ENCODE results near the gene ACSL1.

ACSL1 gene

DNA sequence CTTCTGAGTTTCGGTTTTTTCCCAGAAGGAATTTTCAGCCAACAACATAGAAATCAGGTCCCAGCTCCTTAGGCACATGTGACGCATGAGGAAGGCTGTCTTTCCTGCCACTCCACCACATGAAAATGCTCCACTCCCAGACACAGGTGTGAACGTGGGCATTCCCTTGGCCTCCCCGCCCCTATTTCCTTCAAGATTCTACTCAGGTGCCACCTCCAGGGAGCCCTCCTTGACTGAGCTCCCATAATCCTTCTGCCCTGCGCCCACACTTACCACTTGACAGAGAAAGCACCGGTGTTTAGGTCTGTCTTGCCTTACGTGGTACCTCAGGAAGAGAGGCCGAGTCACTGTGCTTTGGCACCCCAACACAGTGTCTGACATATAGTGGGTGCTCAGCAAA is 47.4 kb downstream of the ACSL1 start:
- no peak for DNase-seq
- Histone ChIP-seq H3K4me3 (ENCODE audit: insufficient read depth, low read depth, low read length, poor library complexity, severe bottlenecking) (no peak overlapping the region), H3K9me3 (ENCODE audit: control insufficient read depth, low read length) (no peaks in the 10 kb centered on the region), H3K27ac (ENCODE audit: insufficient read depth, low read length, poor library complexity, severe bottlenecking) (no peak overlapping the region), H3K36me3 (ENCODE audit: control insufficient read depth, insufficient read depth, low read length) (peaks cover 5% of the 10 kb centered on the region), H3K27me3 (replicated peaks; ENCODE audit: control insufficient read depth, insufficient read depth, low read length, poor library complexity, severe bottlenecking) (no peaks in the 10 kb centered on the region), H3K4me1 (ENCODE audit: control insufficient read depth, insufficient read depth, low read length, poor library complexity, severe bottlenecking) (no peaks in the 10 kb centered on the region)

DNA sequence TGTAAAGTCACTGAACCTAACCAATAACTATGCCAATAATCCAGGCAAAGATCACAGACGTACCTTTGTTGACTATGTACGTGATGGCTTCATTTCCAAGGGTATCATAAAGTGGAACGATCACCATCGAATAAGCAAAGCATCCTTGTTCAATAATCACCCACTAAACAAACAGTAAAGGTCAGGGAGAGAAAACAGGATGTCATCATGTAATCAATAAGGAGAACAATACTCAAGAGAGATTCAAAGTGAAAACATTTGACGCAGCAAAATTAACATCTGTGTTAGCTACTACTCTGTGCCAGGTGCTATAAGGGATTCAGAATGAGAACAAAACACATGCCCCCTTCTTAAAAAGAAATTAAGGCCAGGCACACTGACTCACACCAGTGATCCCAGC is 48.9 kb downstream of the ACSL1 start:
- no peak overlapping the region for H3K27ac ChIP-seq (ENCODE audit: insufficient read depth, low read length, poor library complexity, severe bottlenecking)
- H3K27me3 ChIP-seq (replicated peaks; ENCODE audit: control insufficient read depth, insufficient read depth, low read length, poor library complexity, severe bottlenecking): no peaks in the 10 kb centered on the region
- no peaks in the 10 kb centered on the region for H3K9me3 ChIP-seq (ENCODE audit: control insufficient read depth, low read length)
- DNase-seq: no peak
- peaks cover 9% of the 10 kb centered on the region for H3K36me3 ChIP-seq (ENCODE audit: control insufficient read depth, insufficient read depth, low read length)
- no peaks in the 10 kb centered on the region for H3K4me1 ChIP-seq (ENCODE audit: control insufficient read depth, insufficient read depth, low read length, poor library complexity, severe bottlenecking)
- no peak overlapping the region for H3K4me3 ChIP-seq (ENCODE audit: insufficient read depth, low read depth, low read length, poor library complexity, severe bottlenecking)

DNA sequence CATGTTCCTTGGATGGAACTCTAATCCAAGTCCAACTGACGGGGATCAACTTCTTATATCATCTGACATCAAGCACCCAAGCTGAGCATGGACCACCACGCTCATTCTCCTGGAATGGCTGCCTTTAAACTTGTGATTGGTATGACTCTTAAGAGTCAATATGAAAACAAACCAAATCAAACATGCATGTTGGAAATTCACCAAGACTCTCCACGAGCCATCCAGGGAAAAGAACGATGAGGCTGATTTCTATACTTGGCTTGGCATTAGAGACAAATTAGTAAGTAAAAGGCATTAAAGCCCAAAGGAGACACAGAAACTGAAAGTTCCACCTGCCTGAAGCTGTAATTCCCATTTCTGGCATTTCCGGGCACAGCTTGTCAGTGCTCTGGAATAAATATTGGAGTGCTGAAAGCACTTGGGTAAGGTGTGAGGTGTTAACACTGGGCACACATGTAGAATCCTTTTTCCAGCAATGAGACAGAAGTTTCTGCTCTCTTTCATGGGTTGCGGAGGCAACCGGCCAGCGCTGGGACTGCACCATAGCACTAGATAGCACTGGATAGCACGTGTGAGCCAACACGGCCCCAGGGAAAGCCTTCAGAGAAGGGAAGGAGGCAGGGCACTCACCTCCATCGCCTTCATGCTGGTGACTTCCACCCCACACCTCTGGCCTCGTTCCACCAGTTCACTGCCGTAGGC is 49.8 kb downstream of the ACSL1 start:
- no peaks in the 10 kb centered on the region for H3K9me3 ChIP-seq (ENCODE audit: control insufficient read depth, low read length)
- no peak overlapping the region for H3K27ac ChIP-seq (ENCODE audit: insufficient read depth, low read length, poor library complexity, severe bottlenecking)
- H3K4me1 ChIP-seq (ENCODE audit: control insufficient read depth, insufficient read depth, low read length, poor library complexity, severe bottlenecking): no peaks in the 10 kb centered on the region
- no peak for DNase-seq
- H3K4me3 ChIP-seq (ENCODE audit: insufficient read depth, low read depth, low read length, poor library complexity, severe bottlenecking): no peak overlapping the region
- peaks cover 9% of the 10 kb centered on the region for H3K36me3 ChIP-seq (ENCODE audit: control insufficient read depth, insufficient read depth, low read length)
- no peaks in the 10 kb centered on the region for H3K27me3 ChIP-seq (replicated peaks; ENCODE audit: control insufficient read depth, insufficient read depth, low read length, poor library complexity, severe bottlenecking)

DNA sequence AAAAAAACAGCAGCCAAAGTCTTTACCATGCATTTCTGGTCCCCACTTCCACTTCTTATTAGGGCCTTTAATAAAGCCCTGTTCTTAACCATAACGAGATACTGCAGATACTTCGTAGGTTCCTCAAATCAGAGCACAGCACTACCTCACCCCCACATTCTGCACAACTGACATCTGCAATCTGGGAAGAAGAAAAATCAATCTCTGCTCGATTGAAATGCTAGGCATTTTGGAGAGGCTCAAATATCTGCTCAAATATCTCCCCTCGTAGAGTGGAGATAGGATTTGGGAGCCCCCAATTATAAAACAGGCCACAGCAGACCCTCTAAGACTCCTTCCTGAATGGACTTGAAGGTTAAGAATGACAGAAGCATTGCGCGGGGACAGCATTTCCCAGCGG is 51.6 kb downstream of the ACSL1 start:
- Histone ChIP-seq H3K27me3 (replicated peaks; ENCODE audit: control insufficient read depth, insufficient read depth, low read length, poor library complexity, severe bottlenecking) (no peaks in the 10 kb centered on the region), H3K9me3 (ENCODE audit: control insufficient read depth, low read length) (no peaks in the 10 kb centered on the region), H3K4me1 (ENCODE audit: control insufficient read depth, insufficient read depth, low read length, poor library complexity, severe bottlenecking) (no peaks in the 10 kb centered on the region), H3K4me3 (ENCODE audit: insufficient read depth, low read depth, low read length, poor library complexity, severe bottlenecking) (no peak overlapping the region), H3K27ac (ENCODE audit: insufficient read depth, low read length, poor library complexity, severe bottlenecking) (no peak overlapping the region), H3K36me3 (ENCODE audit: control insufficient read depth, insufficient read depth, low read length) (peaks cover 9% of the 10 kb centered on the region)
- DNase-seq: no peak

DNA sequence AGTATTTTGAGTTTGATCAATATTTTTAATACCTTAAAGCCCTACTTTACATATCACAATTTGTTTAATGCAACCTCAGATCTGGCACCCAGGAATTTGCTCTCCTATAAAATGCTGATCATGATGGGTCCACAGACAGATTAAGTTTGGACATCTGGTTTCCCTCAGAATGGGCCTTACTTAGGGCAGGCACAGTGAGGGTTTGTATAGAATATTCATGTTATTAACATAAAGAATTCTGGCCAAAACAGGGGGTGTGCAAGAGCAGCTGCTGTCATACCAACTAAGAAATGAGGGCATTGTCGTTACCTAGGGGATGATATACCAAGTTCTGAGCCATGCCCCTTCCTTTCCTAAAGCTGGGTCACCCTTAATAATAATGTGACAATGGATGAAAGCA is 54.4 kb downstream of the ACSL1 start:
- H3K9me3 ChIP-seq (ENCODE audit: control insufficient read depth, low read length): no peaks in the 10 kb centered on the region
- no peaks in the 10 kb centered on the region for H3K4me1 ChIP-seq (ENCODE audit: control insufficient read depth, insufficient read depth, low read length, poor library complexity, severe bottlenecking)
- DNase-seq: no peak
- H3K4me3 ChIP-seq (ENCODE audit: insufficient read depth, low read depth, low read length, poor library complexity, severe bottlenecking): no peak overlapping the region
- H3K36me3 ChIP-seq (ENCODE audit: control insufficient read depth, insufficient read depth, low read length): peaks cover 12% of the 10 kb centered on the region
- H3K27ac ChIP-seq (ENCODE audit: insufficient read depth, low read length, poor library complexity, severe bottlenecking): no peak overlapping the region
- H3K27me3 ChIP-seq (replicated peaks; ENCODE audit: control insufficient read depth, insufficient read depth, low read length, poor library complexity, severe bottlenecking): no peaks in the 10 kb centered on the region

DNA sequence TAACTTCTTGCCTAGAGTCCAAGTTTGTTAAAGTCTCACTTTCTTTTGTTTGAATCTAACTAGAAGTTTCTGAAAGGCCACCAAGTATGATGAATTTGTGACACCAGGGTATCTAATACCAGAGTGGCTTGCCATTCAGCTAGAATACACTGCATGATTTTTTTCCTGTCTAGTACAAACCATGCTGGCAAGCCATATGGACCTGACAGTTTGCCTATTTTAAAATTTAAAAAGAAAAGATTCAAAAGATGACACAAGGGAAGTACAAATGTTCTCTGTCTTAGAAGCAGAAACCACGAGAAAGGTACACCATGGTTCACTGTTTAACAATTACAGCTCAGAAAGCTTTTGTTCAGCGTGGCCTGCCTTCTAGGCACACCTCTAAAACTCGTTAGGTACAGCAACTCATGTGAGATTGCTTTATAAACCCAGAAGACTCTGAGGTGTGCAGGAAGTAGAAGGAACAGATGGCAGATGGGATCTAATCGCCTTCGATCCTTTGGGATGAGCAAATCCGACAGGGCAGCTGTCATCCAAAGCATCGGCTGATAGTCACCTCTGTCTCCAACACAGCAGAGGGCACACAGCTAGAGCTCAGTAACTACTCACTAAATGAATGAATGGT is 56.5 kb downstream of the ACSL1 start:
- Histone ChIP-seq H3K4me1 (ENCODE audit: control insufficient read depth, insufficient read depth, low read length, poor library complexity, severe bottlenecking) (no peaks in the 10 kb centered on the region), H3K27me3 (replicated peaks; ENCODE audit: control insufficient read depth, insufficient read depth, low read length, poor library complexity, severe bottlenecking) (no peaks in the 10 kb centered on the region), H3K27ac (ENCODE audit: insufficient read depth, low read length, poor library complexity, severe bottlenecking) (no peak overlapping the region), H3K36me3 (ENCODE audit: control insufficient read depth, insufficient read depth, low read length) (peaks cover 15% of the 10 kb centered on the region), H3K9me3 (ENCODE audit: control insufficient read depth, low read length) (no peaks in the 10 kb centered on the region), H3K4me3 (ENCODE audit: insufficient read depth, low read depth, low read length, poor library complexity, severe bottlenecking) (no peak overlapping the region)
- DNase-seq: no peak

DNA sequence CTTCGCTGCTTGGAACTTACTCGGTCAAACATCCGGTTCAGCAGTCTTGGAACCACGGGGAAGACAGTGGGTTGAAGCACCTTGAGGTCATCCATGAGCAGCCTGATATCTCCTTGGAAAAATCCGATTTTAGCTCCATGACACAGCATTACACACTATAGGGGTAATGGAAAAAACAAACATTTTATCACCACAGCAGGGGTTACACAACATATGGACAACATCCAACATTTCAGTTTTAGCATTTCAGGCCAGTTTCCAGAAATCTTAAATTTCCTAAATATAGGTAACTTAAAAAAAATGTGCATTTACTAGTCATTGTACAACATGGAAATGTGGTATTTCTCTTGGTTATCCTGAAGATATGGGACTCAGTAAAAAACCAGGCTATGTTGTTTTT is 57.5 kb downstream of the ACSL1 start:
- H3K4me1 ChIP-seq (ENCODE audit: control insufficient read depth, insufficient read depth, low read length, poor library complexity, severe bottlenecking): no peaks in the 10 kb centered on the region
- DNase-seq: no peak
- H3K27me3 ChIP-seq (replicated peaks; ENCODE audit: control insufficient read depth, insufficient read depth, low read length, poor library complexity, severe bottlenecking): no peaks in the 10 kb centered on the region
- H3K4me3 ChIP-seq (ENCODE audit: insufficient read depth, low read depth, low read length, poor library complexity, severe bottlenecking): no peak overlapping the region
- H3K9me3 ChIP-seq (ENCODE audit: control insufficient read depth, low read length): no peaks in the 10 kb centered on the region
- peaks cover 11% of the 10 kb centered on the region for H3K36me3 ChIP-seq (ENCODE audit: control insufficient read depth, insufficient read depth, low read length)
- no peak overlapping the region for H3K27ac ChIP-seq (ENCODE audit: insufficient read depth, low read length, poor library complexity, severe bottlenecking)

DNA sequence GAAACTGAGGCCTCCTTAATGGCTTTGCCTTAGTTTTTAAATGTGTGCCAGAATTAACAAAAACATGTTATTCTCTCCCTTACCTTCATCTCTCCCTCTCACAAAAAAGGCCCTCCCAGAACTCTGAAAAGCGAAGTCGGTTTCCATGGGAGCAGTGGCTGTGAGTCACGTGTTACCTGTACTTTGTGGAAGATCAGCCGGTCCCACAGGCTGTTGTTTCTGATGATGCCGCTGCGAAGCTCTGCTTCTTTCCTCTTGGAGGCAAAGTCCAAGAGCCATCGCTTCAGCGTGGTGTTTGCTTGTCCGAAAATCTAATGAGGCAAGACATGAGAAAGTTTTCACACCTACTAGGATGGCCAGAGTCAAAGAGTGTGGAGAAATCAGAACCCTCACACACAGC is 59.3 kb downstream of the ACSL1 start:
- DNase-seq: no peak
- Histone ChIP-seq H3K27me3 (replicated peaks; ENCODE audit: control insufficient read depth, insufficient read depth, low read length, poor library complexity, severe bottlenecking) (no peaks in the 10 kb centered on the region), H3K4me3 (ENCODE audit: insufficient read depth, low read depth, low read length, poor library complexity, severe bottlenecking) (no peak overlapping the region), H3K4me1 (ENCODE audit: control insufficient read depth, insufficient read depth, low read length, poor library complexity, severe bottlenecking) (no peaks in the 10 kb centered on the region), H3K36me3 (ENCODE audit: control insufficient read depth, insufficient read depth, low read length) (peaks cover 7% of the 10 kb centered on the region), H3K27ac (ENCODE audit: insufficient read depth, low read length, poor library complexity, severe bottlenecking) (no peak overlapping the region), H3K9me3 (ENCODE audit: control insufficient read depth, low read length) (no peaks in the 10 kb centered on the region)

DNA sequence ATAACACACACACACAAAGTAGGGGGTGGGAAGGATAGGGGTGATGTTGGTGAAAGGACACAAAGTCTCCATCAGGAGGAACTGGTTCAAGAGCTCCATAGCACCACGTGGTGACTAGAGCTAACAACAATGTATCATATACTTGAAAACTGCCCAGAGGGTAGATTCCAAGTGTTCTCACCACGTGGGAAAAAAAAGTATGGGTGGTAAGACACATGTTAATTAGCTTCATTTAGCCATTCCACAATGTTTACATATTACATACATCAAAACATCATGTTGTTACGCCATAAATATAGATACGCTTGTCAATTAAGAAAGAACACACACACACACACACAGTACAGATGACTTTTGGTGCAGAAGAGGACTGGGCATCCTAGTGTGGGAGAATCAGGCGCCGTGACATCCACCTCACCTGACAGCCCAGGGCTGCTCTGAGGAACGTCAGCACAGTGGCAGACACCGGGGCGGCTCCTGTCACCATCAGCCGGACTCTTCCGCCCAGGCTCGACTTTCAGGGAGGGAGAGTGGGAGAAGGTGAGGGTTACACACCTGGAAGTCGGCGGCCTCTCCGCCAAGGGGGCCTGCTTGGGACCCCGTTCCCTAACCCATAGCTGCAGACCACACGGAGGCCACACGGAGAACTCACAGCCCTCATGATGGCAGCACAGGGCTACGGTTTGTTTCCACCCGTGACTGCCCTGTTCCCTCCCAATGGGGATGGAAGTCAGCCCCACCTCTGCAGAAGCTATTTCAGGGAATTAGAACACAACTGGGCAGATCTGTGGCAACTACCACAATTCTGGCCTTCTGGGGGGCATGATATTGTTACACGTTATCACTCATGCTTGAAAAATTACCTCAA is 60.1 kb downstream of the ACSL1 start:
- no peak overlapping the region for H3K27ac ChIP-seq (ENCODE audit: insufficient read depth, low read length, poor library complexity, severe bottlenecking)
- no peaks in the 10 kb centered on the region for H3K27me3 ChIP-seq (replicated peaks; ENCODE audit: control insufficient read depth, insufficient read depth, low read length, poor library complexity, severe bottlenecking)
- no peak for DNase-seq
- no peaks in the 10 kb centered on the region for H3K4me1 ChIP-seq (ENCODE audit: control insufficient read depth, insufficient read depth, low read length, poor library complexity, severe bottlenecking)
- H3K4me3 ChIP-seq (ENCODE audit: insufficient read depth, low read depth, low read length, poor library complexity, severe bottlenecking): no peak overlapping the region
- peaks cover 7% of the 10 kb centered on the region for H3K36me3 ChIP-seq (ENCODE audit: control insufficient read depth, insufficient read depth, low read length)
- H3K9me3 ChIP-seq (ENCODE audit: control insufficient read depth, low read length): no peaks in the 10 kb centered on the region

DNA sequence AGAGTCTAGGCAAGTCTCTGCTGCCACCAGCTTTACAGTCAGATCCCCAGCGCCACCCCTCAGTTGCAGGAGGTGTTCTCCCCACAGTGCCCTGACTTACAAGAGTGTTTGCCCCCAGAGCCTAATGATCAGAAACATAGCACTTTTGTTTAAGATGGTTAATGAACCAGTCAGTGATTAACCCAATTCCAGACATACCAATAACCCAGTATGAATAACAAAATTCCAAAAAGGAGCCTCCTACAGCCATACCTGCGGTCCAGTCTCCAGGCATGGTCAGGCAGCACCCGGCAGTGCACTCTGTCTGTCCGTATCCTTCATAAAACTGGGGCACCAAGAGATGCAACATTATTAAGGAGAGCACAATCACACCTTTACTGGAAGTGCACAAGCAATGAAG is 61.2 kb downstream of the ACSL1 start:
- Histone ChIP-seq H3K36me3 (ENCODE audit: control insufficient read depth, insufficient read depth, low read length) (peaks cover 7% of the 10 kb centered on the region), H3K27ac (ENCODE audit: insufficient read depth, low read length, poor library complexity, severe bottlenecking) (no peak overlapping the region), H3K4me1 (ENCODE audit: control insufficient read depth, insufficient read depth, low read length, poor library complexity, severe bottlenecking) (no peaks in the 10 kb centered on the region)

More for the DNA sequence above, 61.2 kb downstream of the ACSL1 start:
- DNase-seq: no peak
- H3K9me3 ChIP-seq (ENCODE audit: control insufficient read depth, low read length): no peaks in the 10 kb centered on the region
- H3K4me3 ChIP-seq (ENCODE audit: insufficient read depth, low read depth, low read length, poor library complexity, severe bottlenecking): no peak overlapping the region
- no peaks in the 10 kb centered on the region for H3K27me3 ChIP-seq (replicated peaks; ENCODE audit: control insufficient read depth, insufficient read depth, low read length, poor library complexity, severe bottlenecking)

Data from effector memory CD4-positive, alpha-beta T cell (primary cell).